Embryonic facial prominence (tissue), 1 donor: ENCODE results near the gene TXLNA.

Source experiments
- DNase-seq: peaks from one replicate; pipeline ENCODE4 v3.0.0-alpha.2; 2016; ENCODE audit errors: extremely low spot score

The TXLNA gene

DNA sequence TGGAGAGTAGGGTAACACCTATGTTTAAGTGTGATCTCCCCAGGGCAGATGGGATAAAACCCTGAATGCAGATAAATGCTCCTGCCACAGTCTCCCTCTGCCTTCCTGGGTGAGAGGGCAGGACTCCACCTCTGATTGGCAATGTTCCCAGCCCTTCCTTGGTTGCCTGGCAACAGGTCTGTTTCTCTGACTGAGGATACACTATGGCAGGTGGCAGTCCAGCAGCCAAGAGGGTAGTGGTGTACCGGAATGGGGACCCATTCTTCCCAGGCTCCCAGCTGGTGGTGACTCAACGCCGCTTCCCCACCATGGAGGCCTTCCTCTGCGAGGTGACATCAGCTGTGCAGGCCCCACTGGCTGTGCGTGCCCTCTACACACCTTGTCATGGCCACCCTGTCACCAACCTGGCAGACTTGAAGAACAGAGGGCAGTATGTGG is 29.4 kb downstream of the TXLNA start, which contains the start of gene DCDC2B:
DCDC2B (plus strand) TSS at position 199 of the 438 bp plus-strand sequence; CDS start at position 204, 5 bp downstream.
- DNase-seq = no peak

DNA sequence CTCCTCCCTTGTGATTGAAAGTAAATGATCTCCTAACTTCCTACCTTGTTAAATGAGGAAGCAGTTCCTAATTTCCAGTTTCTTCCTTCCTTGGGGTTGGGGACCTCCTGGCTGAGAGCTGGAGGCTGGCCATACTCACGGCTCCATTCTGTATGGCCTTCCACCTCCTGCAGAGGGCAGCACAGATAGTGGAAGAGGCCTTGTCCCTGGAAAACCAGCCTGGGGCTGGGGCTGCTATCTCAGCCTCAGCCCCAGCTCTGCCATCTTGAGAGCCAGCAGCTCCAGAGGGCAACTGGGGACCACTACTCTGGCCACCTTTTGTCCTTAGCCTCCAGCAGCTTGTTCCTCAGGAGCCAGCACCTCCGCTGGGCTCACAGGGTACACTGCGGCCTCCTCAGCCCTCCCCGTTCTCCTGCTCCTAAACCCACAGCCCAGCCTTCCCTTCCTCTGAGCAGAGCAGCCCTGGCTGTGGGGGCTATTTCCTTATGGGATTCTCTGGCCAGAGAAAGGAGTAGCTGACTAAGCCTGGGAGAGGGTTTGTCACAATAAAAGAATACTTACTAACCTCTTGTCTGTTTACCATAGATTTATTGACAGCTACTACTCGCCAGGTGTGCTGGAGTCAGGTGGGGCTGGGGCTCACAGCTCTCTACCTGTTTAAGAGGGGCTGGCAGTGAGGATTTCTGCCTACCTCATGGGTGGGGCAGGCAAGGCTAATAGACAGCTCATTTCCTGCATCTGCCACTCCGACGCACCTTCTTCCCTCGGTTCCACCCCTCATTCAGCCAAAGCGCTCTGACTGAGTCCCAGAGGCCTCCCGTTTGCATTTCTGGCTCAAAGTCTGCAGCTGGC is 36.4 kb downstream of the TXLNA start:
- no peak for DNase-seq

DNA sequence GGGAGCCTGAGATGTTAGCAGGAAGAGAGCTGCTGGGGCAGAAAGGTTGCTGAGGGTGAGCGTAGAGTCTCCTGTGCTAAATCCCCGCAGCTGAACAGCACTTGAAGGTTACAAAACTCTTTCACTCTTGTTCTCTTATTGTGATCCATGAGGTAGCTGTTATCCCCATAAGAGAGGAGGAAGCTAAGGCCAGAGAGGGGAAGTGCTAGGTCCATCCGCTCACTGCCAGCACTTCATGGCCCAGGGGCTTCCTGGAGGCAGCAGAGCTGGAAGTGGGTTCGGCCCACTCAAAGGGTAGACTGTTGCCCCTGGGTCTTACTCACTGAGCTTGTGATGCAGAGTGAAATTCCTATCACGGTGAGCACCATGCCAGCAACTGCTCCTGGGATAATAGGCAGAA is 37.1 kb downstream of the TXLNA start:
- DNase-seq = no peak

GRCh38 chr1:32219022-32219421 is 39.5 kb downstream of the TXLNA start:
- no peak for DNase-seq

- DNase-seq = no peak
Observed at GRCh38 chr1:32220746-32221580, 41.5 kb downstream of the TXLNA start.

DNA sequence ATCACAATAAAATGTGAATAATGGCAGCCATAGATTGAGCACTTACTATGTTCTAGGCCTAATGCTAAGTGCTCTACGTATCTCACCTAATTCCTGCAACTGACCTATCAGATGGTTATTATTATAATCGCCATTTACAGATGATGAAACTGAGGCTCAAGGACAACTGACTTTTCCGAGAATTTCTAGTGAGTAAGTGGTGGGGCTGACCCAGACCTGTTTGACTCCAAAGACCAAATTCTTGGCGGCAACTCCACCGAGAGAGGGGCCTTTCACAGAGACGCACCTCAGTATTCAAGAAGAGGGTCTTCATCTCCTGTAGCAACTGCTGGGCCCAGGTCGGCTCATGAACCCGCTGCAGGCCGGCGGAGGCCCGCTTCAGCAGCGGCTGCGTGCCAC is 42.1 kb downstream of the TXLNA start:
- no peak for DNase-seq

DNA sequence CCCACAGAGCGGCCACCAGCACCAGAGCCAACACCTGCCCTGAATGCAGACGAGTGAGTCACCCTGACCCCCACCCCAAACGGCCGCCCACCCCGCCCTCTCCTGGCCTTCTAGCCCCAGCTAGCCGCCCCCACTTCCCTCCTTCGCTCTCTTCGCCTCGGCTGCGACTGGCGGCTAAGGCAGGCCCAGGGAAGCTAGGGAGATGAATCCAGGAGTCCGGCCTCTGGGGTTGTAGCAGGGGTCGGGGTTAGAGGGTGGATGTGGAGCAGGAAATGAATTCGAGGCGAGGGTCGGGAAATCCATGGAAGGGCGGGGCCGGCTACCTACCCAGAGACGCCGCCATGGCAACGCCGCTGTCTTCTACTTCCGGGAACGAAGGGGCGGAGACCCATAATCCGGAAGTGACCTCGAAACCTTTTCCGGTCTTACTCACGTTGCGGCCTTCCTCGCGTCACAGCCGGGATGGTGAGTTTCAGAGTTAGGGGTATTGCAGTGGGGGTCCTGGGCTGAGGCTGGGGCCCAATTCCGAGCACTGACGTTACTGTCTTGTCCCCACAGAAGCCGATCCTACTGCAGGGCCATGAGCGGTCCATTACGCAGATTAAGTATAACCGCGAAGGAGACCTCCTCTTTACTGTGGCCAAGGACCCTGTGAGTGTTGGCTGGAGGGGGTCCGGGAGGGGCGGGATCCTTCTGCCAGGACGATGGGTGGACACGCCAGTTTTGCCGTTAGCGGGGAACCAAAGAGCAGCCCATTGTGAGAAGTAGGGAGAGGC is 42.7 kb downstream of the TXLNA start, which contains the start of the genes EIF3I and TMEM234:
EIF3I (plus strand) TSS at position 428 of the 776 bp plus-strand sequence; CDS start at position 463, 35 bp downstream.
TMEM234 (minus strand) TSS at position 374 of the 776 bp plus-strand sequence; CDS start at position 343, 31 bp downstream.
- DNase-seq = peak; percentile 90

DNA sequence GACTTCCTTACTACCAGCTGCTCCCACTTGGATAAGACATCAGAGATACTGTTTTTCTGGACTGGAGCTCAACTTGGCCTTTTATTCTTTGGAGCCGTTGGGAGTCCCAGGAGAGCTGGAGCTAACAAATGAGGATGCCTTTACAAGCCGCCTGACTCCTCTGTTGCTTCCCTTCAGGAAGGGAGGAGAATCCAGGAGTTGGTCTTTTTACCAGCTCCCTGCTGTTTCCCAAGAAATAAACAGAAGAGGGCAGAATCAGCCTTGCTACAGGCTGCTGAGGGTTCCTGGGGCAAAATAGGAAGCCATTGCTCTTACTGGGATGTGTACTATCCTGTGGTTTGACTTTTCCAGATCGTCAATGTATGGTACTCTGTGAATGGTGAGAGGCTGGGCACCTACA is 44.2 kb downstream of the TXLNA start:
- no peak for DNase-seq

DNA sequence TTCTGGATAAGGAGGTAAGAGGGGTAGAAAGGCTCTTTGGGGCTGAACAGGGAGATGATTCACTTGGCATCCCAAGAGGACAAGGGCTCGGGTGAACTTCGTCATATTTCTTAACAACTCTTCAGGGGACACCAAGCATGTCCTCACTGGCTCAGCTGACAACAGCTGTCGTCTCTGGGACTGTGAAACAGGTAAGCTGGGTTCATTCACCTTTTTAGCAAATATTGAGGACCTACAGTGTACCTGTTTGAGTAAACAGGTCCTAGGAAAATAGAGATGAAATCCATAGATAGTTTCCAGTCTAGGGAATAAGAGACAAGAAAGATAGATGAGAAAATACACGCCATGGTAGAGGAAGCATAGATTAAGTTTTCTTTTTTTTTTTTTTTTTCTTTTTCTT is 44.8 kb downstream of the TXLNA start:
- DNase-seq = no peak

DNA sequence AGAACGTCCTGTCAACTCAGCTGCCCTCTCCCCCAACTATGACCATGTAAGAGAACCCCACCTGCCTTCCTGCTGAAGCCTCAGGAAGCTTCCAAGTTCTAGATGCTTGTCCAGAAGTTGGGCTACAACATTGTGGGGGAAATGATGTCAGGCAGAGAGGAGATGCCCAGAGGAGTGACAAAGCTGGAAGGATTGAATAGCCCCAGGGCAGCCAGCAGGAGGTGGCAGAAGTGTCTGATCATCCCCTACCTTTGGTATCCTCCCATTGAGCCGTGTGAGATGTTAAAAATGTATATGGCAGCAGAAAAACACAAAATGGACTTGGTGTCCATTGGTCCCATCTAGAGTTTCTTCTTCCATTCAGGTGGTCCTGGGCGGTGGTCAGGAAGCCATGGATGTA is 49.3 kb downstream of the TXLNA start:
- no peak for DNase-seq

DNA sequence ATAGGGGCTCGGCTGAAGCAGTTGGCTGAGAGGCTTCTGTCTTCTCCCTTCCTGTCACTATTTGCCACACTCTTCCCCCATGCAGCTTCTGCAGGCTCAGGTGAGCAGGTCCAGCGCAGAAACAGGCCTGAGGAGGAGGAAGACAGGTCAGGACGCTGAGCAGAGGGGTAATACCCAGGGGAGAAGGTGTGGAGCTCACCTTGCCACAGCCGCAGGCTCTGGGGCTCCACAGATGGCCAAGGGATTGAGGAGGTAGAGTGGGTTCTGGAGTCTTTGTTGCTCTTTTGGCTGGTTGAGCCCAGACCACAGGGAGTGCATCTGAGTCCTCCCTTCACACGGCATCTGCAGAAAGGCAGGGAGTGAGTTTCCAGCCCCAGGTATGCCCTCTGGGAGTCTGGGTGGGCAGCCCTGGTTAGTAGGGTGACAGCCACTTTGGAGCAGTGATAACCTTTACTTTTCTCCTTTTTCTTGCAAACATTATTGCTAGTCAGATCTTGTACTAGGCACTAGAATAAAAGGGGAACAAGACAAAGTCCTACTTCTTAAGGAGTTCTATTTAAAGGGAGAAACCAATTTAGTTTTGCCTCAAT is 52.5 kb downstream of the TXLNA start:
- no peak for DNase-seq

- DNase-seq = no peak
Observed at GRCh38 chr1:32232558-32233304, 53.3 kb downstream of the TXLNA start.

DNA sequence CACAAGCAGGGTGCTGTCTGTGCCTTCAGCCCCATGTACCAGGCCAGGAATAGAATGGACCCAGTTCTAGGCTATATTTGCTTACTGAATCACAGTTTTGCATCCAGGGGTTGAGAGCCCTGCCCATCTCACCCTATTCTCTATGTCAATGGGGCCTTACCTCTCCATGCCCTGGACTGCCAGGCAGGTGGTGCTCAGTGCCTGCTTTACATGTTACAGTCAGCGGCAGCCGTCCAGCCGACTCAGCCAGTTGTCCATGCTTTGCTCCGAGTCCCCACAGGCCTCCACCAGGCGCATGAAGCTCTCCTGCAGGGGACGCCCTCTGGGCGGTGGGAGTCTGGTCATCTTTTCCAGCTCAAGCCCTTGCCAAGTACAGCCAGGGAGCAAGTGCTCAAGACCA is 55.3 kb downstream of the TXLNA start:
- DNase-seq = no peak

DNA sequence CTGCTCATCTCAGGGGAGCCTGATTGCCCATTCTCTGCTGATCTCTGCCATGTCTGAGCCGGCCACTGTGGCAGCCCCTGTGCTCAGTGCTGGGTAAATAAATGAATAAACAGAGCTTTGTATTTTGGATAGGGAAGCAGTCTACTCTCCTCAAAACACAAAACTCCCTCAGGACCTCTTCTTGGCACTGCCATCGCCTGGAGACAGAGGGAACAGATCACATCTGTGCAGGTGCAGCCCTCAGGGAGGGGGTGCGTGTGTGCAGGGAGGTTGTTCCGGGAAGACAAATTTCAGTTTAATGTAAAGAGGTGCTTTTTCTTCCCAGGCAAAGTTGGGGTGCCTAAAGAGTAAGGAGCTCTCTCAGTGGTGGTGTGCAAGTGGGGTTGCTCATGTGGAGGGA is 59.9 kb downstream of the TXLNA start:
- no peak for DNase-seq

DNA sequence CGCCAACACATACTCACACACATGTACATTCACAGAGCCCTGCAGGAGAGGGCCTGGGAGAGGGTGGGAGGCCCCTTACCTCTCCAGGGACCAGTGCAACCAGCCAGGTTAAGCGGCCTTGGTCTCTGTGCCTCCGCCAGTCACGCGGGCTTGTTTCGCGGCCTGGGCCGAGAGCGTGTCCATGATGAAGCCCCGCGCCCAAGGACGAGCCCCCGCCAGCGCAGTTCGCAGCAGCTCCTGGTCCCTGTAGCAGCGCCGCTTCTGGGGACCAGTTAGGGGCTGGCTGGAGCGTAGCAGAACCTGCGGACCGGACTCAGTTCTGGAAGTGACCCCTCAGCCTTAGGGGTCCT is 60.3 kb downstream of the TXLNA start:
- no peak for DNase-seq

DNA sequence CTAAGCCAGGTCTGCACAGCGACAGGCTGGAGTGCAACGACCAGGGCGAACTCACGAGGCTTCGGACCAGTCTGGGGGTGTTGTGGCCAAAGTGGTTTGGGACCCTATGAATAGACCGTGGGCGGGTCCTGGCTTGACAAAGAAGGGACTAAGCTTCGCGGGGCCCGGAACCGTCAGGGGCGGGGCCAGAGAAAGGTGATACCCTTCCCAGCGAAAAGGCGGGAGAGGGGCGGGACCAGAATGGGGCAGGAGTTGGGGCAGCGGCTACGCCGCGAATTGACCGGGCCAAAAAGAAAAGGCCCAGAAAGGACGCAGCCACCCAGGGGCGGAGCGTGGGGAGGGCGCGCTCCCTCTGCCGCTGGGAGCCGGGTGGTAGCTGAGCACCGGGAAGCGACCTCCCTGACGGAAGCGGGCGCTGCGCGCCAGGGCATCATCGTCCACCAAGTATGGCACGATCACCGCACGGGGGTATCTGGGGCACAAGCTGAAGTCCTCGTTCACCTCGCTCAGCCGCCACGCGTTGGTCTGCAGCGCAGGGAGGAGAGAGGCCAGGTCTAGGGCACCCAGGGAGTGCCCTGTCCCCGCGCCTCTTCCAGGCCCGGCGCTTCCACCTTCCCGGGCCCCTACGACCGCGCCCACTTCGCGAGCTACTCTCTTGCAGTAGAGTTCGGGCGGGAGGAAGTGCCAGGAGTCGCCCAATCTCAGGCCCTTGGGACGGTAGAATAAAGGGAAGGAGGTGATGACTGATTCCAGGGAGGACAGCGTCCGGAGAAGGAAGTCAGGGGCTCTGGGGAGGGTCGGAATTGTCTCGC is 60.9 kb downstream of the TXLNA start:
- DNase-seq = no peak

GRCh38 chr1:32241001-32241763 is 61.7 kb downstream of the TXLNA start:
- DNase-seq = no peak

DNA sequence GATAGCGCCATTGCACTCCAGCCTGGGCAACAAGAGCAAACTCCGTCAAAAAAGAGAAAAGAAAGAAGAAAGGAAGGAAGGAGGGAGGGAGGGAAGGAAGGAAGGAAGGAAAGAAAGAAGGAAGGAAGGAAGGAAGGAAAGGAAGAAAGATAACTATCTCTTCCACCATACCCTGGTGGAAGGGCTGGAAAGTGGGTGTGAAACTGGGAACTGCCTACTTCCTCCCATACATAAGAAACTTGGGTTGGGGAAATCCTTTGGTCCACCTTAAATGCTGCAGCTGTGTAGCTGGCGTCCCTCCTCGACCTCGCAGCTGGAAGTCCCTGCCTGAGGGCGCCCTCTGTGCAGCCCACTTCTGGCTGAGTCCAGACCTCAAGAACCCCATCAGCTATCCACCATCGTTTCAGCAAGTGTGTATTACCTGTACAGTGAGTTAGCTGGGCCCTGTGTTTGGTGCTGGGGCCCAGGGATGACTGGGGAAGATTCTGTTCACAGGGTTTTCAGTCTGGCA is 62.9 kb downstream of the TXLNA start:
- DNase-seq = no peak

DNA sequence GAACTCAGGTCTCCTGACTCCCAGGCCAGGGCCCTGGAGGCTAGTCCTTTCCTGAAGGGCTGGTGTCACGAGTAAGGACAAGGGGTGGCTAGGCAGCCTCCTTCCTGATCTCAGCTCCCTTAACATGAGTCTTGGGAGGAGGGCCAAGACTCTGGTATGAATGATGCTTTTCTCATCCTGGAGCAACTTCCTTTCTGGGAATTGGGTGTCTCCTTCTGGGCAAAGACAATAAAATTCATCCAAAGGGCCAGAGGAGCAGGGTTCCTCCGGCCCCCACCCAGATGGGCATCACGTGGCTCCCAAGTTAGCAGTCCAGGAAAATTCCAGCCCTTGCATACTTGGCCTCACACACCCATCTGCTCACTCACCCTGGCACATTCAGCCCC is 67.4 kb downstream of the TXLNA start, which contains the start of gene FAM167B:
FAM167B (plus strand) TSS at position 335 of the 386 bp plus-strand sequence. CDS start 200 bp downstream, outside the sequence.
- no peak for DNase-seq
